Measurements from ENCODE around the gene TSEN54.

- no peak for TF ChIP-seq CTCF (IDR thresholded peaks at IDR 0.05)
- TF ChIP-seq ZFX (IDR thresholded peaks at IDR 0.05; ENCODE audit: borderline replicate concordance): no peak
Measured at GRCh38 chr17:75491680-75492079, 24.6 kb upstream of the TSEN54 start.

Data from 22Rv1 (cell line).